ENCODE results near the gene GRPEL2.
A peak's percentile ranks its signal among the peaks of the same experiment; 100 is the strongest.

The GRPEL2 gene

DNA sequence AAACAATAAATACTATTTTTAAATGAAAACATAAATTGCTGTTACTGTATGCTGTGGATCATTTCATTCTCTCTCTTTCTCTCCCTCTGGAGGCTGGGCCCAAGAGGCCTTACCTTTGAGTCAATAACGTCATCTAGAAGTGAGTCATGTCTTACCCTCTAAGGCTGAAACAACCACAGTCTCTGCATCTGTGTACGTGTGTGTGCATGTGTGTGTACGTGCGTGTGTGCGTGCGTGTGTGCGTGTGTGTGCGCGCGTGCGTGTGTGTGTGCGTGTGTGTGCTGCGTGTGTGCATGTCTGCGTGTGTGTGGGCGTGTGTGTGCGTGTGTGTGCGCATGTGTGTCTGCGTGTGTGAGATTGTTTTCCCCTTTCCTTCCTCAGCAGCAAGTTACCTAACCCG, 47.4 kb downstream of the GRPEL2 start (continued):
- no peak for TF ChIP-seq ZNF514 (tag by site-specific recombination; IDR thresholded peaks at IDR 0.05)
- TF ChIP-seq, protein P1, sequence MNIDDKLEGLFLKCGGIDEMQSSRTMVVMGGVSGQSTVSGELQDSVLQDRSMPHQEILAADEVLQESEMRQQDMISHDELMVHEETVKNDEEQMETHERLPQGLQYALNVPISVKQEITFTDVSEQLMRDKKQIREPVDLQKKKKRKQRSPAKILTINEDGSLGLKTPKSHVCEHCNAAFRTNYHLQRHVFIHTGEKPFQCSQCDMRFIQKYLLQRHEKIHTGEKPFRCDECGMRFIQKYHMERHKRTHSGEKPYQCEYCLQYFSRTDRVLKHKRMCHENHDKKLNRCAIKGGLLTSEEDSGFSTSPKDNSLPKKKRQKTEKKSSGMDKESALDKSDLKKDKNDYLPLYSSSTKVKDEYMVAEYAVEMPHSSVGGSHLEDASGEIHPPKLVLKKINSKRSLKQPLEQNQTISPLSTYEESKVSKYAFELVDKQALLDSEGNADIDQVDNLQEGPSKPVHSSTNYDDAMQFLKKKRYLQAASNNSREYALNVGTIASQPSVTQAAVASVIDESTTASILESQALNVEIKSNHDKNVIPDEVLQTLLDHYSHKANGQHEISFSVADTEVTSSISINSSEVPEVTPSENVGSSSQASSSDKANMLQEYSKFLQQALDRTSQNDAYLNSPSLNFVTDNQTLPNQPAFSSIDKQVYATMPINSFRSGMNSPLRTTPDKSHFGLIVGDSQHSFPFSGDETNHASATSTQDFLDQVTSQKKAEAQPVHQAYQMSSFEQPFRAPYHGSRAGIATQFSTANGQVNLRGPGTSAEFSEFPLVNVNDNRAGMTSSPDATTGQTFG (tag by site-specific recombination; IDR thresholded peaks at IDR 0.05; ENCODE audit: borderline replicate concordance) = peak; percentile 92; the same call in 1 of the 2 replicates
- TF ChIP-seq ZNF701 (tag by site-specific recombination; IDR thresholded peaks at IDR 0.05) = no peak
- no peak for TF ChIP-seq BCL11B (tag by site-specific recombination; IDR thresholded peaks at IDR 0.05; ENCODE audit: low read depth)
- no peak for TF ChIP-seq ZNF600 (tag by site-specific recombination; IDR thresholded peaks at IDR 0.05)
- TF ChIP-seq ZNF624 (tag by site-specific recombination; IDR thresholded peaks at IDR 0.05) = no peak
- no peak for TF ChIP-seq ZNF596 (tag by site-specific recombination; IDR thresholded peaks at IDR 0.05)
- TF ChIP-seq ZEB2 (tag by site-specific recombination; IDR thresholded peaks at IDR 0.05) = no peak
- 0 out of 2 replicates have a peak, but pooled peaks have one; percentile 57 for TF ChIP-seq ZNF785 (tag by site-specific recombination; IDR thresholded peaks at IDR 0.05)
- no peak for TF ChIP-seq ZNF561 (tag by site-specific recombination; IDR thresholded peaks at IDR 0.05; ENCODE audit: borderline replicate concordance)
- TF ChIP-seq HOXD13 (CRISPR knock-in tag; IDR thresholded peaks at IDR 0.05; ENCODE audit: borderline replicate concordance) = no peak
- TF ChIP-seq, protein P2, sequence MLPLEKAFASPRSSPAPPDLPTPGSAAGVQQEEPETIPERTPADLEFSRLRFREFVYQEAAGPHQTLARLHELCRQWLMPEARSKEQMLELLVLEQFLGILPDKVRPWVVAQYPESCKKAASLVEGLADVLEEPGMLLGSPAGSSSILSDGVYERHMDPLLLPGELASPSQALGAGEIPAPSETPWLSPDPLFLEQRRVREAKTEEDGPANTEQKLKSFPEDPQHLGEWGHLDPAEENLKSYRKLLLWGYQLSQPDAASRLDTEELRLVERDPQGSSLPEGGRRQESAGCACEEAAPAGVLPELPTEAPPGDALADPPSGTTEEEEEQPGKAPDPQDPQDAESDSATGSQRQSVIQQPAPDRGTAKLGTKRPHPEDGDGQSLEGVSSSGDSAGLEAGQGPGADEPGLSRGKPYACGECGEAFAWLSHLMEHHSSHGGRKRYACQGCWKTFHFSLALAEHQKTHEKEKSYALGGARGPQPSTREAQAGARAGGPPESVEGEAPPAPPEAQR (tag by site-specific recombination; IDR thresholded peaks at IDR 0.05) = no peak
- TF ChIP-seq, protein P3, sequence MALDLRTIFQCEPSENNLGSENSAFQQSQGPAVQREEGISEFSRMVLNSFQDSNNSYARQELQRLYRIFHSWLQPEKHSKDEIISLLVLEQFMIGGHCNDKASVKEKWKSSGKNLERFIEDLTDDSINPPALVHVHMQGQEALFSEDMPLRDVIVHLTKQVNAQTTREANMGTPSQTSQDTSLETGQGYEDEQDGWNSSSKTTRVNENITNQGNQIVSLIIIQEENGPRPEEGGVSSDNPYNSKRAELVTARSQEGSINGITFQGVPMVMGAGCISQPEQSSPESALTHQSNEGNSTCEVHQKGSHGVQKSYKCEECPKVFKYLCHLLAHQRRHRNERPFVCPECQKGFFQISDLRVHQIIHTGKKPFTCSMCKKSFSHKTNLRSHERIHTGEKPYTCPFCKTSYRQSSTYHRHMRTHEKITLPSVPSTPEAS (tag by site-specific recombination; IDR thresholded peaks at IDR 0.05) = peak; percentile 99
- no peak for TF ChIP-seq ZNF48 (tag by site-specific recombination; IDR thresholded peaks at IDR 0.05)
- no peak for TF ChIP-seq ZNF558 (tag by site-specific recombination; IDR thresholded peaks at IDR 0.05)
- TF ChIP-seq ZNF140 (tag by site-specific recombination; IDR thresholded peaks at IDR 0.05) = no peak
- TF ChIP-seq ZNF292 (tag by site-specific recombination; IDR thresholded peaks at IDR 0.05; ENCODE audit: borderline replicate concordance, low read depth) = no peak
- TF ChIP-seq, protein P4, sequence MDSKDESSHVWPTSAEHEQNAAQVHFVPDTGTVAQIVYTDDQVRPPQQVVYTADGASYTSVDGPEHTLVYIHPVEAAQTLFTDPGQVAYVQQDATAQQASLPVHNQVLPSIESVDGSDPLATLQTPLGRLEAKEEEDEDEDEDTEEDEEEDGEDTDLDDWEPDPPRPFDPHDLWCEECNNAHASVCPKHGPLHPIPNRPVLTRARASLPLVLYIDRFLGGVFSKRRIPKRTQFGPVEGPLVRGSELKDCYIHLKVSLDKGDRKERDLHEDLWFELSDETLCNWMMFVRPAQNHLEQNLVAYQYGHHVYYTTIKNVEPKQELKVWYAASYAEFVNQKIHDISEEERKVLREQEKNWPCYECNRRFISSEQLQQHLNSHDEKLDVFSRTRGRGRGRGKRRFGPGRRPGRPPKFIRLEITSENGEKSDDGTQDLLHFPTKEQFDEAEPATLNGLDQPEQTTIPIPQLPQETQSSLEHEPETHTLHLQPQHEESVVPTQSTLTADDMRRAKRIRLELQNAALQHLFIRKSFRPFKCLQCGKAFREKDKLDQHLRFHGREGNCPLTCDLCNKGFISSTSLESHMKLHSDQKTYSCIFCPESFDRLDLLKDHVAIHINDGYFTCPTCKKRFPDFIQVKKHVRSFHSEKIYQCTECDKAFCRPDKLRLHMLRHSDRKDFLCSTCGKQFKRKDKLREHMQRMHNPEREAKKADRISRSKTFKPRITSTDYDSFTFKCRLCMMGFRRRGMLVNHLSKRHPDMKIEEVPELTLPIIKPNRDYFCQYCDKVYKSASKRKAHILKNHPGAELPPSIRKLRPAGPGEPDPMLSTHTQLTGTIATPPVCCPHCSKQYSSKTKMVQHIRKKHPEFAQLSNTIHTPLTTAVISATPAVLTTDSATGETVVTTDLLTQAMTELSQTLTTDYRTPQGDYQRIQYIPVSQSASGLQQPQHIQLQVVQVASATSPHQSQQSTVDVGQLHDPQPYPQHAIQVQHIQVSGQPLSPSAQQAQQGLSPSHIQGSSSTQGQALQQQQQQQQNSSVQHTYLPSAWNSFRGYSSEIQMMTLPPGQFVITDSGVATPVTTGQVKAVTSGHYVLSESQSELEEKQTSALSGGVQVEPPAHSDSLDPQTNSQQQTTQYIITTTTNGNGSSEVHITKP (tag by site-specific recombination; IDR thresholded peaks at IDR 0.05) = no peak
- TF ChIP-seq, protein P5, sequence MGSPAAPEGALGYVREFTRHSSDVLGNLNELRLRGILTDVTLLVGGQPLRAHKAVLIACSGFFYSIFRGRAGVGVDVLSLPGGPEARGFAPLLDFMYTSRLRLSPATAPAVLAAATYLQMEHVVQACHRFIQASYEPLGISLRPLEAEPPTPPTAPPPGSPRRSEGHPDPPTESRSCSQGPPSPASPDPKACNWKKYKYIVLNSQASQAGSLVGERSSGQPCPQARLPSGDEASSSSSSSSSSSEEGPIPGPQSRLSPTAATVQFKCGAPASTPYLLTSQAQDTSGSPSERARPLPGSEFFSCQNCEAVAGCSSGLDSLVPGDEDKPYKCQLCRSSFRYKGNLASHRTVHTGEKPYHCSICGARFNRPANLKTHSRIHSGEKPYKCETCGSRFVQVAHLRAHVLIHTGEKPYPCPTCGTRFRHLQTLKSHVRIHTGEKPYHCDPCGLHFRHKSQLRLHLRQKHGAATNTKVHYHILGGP (tag by site-specific recombination; IDR thresholded peaks at IDR 0.05) = no peak
- TF ChIP-seq ZNF747 (tag by site-specific recombination; IDR thresholded peaks at IDR 0.05) = no peak
- TF ChIP-seq ZSCAN16 (tag by site-specific recombination; IDR thresholded peaks at IDR 0.05) = no peak
- TF ChIP-seq KLF1 (tag by site-specific recombination; IDR thresholded peaks at IDR 0.05) = no peak
- TF ChIP-seq, protein P6, sequence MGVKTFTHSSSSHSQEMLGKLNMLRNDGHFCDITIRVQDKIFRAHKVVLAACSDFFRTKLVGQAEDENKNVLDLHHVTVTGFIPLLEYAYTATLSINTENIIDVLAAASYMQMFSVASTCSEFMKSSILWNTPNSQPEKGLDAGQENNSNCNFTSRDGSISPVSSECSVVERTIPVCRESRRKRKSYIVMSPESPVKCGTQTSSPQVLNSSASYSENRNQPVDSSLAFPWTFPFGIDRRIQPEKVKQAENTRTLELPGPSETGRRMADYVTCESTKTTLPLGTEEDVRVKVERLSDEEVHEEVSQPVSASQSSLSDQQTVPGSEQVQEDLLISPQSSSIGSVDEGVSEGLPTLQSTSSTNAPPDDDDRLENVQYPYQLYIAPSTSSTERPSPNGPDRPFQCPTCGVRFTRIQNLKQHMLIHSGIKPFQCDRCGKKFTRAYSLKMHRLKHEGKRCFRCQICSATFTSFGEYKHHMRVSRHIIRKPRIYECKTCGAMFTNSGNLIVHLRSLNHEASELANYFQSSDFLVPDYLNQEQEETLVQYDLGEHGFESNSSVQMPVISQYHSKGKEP (tag by site-specific recombination; IDR thresholded peaks at IDR 0.05) = no peak
- TF ChIP-seq ZNF626 (tag by site-specific recombination; IDR thresholded peaks at IDR 0.05) = no peak
- no peak for TF ChIP-seq ZNF221 (tag by site-specific recombination; IDR thresholded peaks at IDR 0.05; ENCODE audit: borderline replicate concordance)
- TF ChIP-seq, protein P7, sequence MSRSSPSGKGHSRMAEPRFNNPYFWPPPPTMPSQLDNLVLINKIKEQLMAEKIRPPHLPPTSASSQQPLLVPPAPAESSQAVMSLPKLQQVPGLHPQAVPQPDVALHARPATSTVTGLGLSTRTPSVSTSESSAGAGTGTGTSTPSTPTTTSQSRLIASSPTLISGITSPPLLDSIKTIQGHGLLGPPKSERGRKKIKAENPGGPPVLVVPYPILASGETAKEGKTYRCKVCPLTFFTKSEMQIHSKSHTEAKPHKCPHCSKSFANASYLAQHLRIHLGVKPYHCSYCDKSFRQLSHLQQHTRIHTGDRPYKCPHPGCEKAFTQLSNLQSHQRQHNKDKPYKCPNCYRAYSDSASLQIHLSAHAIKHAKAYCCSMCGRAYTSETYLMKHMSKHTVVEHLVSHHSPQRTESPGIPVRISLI (tag by site-specific recombination; IDR thresholded peaks at IDR 0.05) = no peak
